HG03139 (cell line): ENCODE measurements around the gene ORAI3.

ENCODE experiments used
- ATAC-seq: cut with Tn5 transposase; IDR thresholded peaks from one replicate; pipeline ENCODE4 v1.9.1; 2021; ENCODE audit not compliant: unreplicated experiment

The ORAI3 gene

GRCh38 chr16:30948667-30949649 is at the start of gene ORAI3:
ORAI3 (plus strand) TSS chr16:30949068; CDS start chr16:30949290, 222 bp downstream.
- ATAC-seq: peak; percentile 46

DNA sequence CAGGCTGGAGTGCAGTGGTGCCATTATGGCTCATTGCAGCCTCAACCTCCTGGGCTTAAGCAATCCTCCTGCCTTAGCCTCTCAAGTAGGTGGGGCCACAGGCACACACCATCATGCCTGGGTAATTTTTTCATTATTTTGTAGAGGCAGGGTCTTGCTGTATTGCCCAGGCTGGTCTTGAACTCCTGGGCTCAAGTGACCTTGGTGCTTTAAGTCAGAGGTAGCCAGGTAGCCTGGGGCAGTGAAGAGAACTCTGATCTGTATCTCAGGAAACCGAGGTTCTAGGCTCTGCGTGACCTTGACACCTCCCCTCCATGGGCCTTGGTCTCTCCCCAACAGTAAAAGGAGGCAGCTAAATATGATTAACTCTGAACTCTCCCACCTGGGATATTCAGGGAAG is 49.1 kb upstream of the ORAI3 start:
- no peak for ATAC-seq

- ATAC-seq: no peak
These were observed 48.3 kb upstream of the ORAI3 start for GRCh38 chr16:30900588-30900987.

- ATAC-seq: no peak
These were observed 47.5 kb upstream of the ORAI3 start for GRCh38 chr16:30901201-30902028.

- ATAC-seq: no peak
These were observed 46.6 kb upstream of the ORAI3 start for GRCh38 chr16:30902029-30902972.

- ATAC-seq: no peak
These were observed 45.9 kb upstream of the ORAI3 start for GRCh38 chr16:30903002-30903401.

GRCh38 chr16:30903596-30903995 is 45.3 kb upstream of the ORAI3 start:
- ATAC-seq: no peak

- no peak for ATAC-seq
These were observed 44.6 kb upstream of the ORAI3 start for GRCh38 chr16:30904114-30904780.

- ATAC-seq: no peak
These were observed 41.8 kb upstream of the ORAI3 start for GRCh38 chr16:30907064-30907463.

DNA sequence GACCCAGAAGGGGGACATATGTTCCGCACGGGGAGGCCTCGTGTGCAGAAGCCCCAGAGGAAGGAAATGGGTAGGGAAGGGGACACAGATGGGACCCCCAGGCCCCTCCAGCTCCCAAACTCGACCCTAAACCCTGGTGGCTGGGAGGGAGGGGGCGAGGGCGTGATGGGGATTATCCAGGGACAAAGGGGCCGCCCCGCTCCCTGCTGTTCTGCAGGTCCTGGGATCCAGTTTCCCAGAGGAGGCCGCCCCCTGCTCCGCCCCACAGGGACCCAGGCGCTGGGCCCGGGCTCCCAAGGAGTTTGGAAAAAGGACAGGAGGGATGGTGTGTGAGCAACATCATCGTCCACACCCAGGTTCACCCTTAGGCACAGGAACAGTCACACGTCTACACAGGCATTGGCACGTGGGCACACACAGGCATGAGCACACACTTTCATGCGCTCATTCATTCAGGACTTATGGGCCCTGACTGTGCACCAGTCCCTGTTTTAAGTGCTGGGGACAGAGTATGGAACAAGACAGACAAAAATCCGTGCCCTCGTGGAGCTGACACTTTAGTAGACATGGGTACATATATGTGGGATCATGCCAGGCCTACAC is 38.3 kb upstream of the ORAI3 start:
- no peak for ATAC-seq

- no peak for ATAC-seq
These were observed 36.0 kb upstream of the ORAI3 start for GRCh38 chr16:30912794-30913412.

- ATAC-seq: no peak
These were observed 34.0 kb upstream of the ORAI3 start for GRCh38 chr16:30914830-30915229.

DNA sequence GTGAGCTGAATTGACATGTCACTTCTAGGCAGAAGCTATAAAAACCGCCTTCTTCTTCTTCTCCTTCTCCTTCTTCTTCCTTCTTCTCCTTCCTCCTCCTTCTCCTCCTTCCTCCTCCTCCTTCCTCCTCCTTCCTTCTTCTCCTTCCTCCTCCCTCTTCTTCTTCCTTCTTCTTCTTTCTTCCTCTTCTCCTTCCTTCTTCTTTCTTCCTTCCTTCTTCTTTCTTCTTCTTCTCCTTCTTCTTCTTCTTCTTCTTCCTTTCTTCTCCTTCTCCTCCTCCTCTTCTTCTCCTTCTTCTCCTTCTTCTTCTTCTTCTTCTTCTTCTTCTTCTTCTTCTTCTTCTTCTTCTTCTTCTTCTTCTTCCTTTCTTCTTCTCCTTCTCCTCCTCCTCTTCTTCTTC is 30.3 kb upstream of the ORAI3 start:
- no peak for ATAC-seq

DNA sequence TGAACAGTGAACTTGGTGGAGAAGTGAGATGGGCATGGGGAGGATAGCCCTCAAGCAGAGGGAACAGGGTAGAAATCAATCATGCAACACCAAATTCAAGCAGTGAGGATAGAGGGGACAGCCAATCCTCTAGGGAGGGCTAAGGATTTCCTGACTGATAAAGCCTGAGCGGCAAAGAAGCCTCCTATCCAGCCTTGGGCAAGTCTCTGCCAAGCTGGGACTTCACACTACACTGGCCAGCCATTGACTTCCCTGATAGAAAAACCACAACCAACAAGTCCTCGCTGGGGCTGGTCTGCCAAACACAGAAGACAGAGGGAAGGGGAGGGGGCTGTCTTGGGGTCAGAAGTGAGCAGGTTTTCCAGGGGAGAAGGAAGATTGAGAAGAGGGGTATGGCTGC is 28.0 kb upstream of the ORAI3 start:
- no peak for ATAC-seq

DNA sequence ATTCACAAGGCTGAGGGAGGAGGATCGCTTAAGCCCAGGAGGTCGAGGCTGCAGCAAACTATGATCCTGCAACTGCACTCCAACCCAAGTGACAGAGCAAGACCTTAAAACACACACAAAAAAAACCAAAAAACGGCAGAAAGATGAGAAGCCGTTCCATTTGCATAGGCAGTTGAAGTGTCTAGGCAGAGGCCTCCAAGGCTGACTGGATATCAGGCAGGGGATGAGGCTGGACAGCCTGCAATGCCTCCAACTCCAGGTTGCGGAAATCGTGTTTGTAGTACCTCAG is 27.5 kb upstream of the ORAI3 start:
- ATAC-seq: no peak

GRCh38 chr16:30921748-30922419 is 27.0 kb upstream of the ORAI3 start:
- ATAC-seq: no peak

DNA sequence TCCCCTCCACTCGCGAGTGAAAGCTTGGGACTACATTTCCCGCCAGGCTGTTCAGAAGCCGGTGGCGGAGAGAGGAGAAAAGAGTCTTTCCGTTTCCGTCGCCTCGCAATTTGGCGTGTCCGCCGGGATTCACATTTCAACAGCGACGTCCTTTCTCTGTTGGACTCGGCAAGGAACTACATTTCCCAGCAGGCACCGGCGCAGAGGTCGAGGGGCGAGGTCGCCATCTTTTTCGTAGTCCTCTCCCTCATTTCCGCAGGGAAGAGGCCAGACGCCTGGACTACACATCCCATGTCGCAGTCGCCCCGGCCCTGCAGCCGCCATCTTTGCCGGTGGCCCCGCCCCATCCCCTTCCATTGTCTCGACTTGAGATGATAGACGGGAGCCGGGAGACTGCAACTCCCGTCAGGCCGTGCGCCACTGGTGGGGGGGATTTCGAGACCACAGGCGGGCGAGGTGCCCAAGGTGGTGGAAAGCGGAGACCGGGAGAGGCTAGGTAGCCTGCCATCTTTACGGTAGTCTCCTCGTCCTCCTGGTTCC is 26.4 kb upstream of the ORAI3 start:
- ATAC-seq: peak; percentile 67

- ATAC-seq: peak; percentile 60
These were observed 25.8 kb upstream of the ORAI3 start for GRCh38 chr16:30922960-30923535.
